Lower leg skin (tissue), 4 donors: Measurements from ENCODE around the gene UNC93B1. TPM values are rescaled to one million over a fixed set of nuclear protein-coding genes. Genes with fewer than 3 reads are reported as not detected.

Source experiments
- DNase-seq, 2 donors: peaks; one replicate each; pipeline ENCODE4 v3.0.0-alpha.2; 2019; ENCODE audit warnings: low spot score in 2 of 2
- H3K4me3 ChIP-seq: fragments of 200-600 bp; sonication (generic); 2 replicates; pipeline ENCODE4 v1.5.1; 2017; ENCODE audit warnings: mild to moderate bottlenecking, low read depth; ENCODE audit not compliant: poor library complexity, severe bottlenecking
- CTCF ChIP-seq, 3 donors: fragments of 450-650 bp; IDR thresholded peaks; one replicate each; pipeline ENCODE4 v1.5.1; 2016; ENCODE audit warnings: antibody characterized with exemption in 3 of 3, mild to moderate bottlenecking in 3 of 3, moderate library complexity in 2 of 3
- POLR2A ChIP-seq, 2 donors: fragments of 450-650 bp; IDR thresholded peaks; one replicate each; pipeline ENCODE4 v1.6.1; 2016 to 2017; ENCODE audit warnings: antibody characterized with exemption in 2 of 2, mild to moderate bottlenecking in 1 of 2, moderate library complexity in 1 of 2
- WGBS, 2 donors: methylation state at CpG; one replicate each; pipeline ENCODE4 v1.1.5; 2018; 5-methylcytosine and 5-hydroxymethylcytosine counted together
- intact Hi-C: fragments of 100-400 bp; cut with DNase I; formaldehyde crosslinking; loops from one replicate; pipeline ENCODE4 v1.15.0; 2023; ENCODE audit warnings: low total_unique reads
- total RNA-seq, 4 donors: library from RNA; depleted of rRNA; stranded (reverse); fragments of >200 nt; gene quantifications; one replicate each; pipeline ENCODE4 v1.1.0, GENCODE V29; 2016

Gene UNC93B1
- total RNA-seq, 4 donors from 2014 or later = 29.2 to 47.2 (median 44.3) TPM

- WGBS, 2 donors = 60 to 69% methylated on average over 22 to 29 of the region's 36 CpGs
- intact Hi-C loops = no loop called here
- TF ChIP-seq CTCF (IDR thresholded peaks at IDR 0.05) (no peak), POLR2A (IDR thresholded peaks at IDR 0.05) (no peak)
- no peak overlapping the region for H3K4me3 ChIP-seq
- no peak for DNase-seq
Measured at GRCh38 chr11:68043349-68044144, 39.6 kb upstream of the UNC93B1 start.

- 65 to 70% methylated on average over 6 of the region's 8 CpGs for WGBS, 2 donors
- no peak overlapping the region for H3K4me3 ChIP-seq
- no peak for DNase-seq
- intact Hi-C loops = no loop called here
- TF ChIP-seq POLR2A (IDR thresholded peaks at IDR 0.05) (no peak), CTCF (IDR thresholded peaks at IDR 0.05) (no peak)
Measured at GRCh38 chr11:68043029-68043348, 39.1 kb upstream of the UNC93B1 start.

- no peak for TF ChIP-seq CTCF (IDR thresholded peaks at IDR 0.05)
- TF ChIP-seq POLR2A (IDR thresholded peaks at IDR 0.05) = no peak
- intact Hi-C loops = no loop called here
- no peak overlapping the region for H3K4me3 ChIP-seq
- no peak for DNase-seq
- WGBS, 2 donors = 84 to 88% methylated on average over 3 to 15 of the region's 27 CpGs
Measured at GRCh38 chr11:68042219-68043028, 38.5 kb upstream of the UNC93B1 start.

- 87 to 88% methylated on average over 12 of the region's 12 CpGs for WGBS, 2 donors
- TF ChIP-seq CTCF (IDR thresholded peaks at IDR 0.05) (no peak), POLR2A (IDR thresholded peaks at IDR 0.05) (no peak)
- no peak for DNase-seq
- intact Hi-C loops = no loop called here
- no peak overlapping the region for H3K4me3 ChIP-seq
Measured at GRCh38 chr11:68041617-68042218, 37.8 kb upstream of the UNC93B1 start.

GRCh38 chr11:68040957-68041591 lies 37.2 kb upstream of the UNC93B1 start:
- TF ChIP-seq CTCF (IDR thresholded peaks at IDR 0.05) = no peak
- no peak for TF ChIP-seq POLR2A (IDR thresholded peaks at IDR 0.05)
- WGBS, 2 donors = 75 to 82% methylated on average over 14 to 22 of the region's 23 CpGs
- intact Hi-C loops = no loop called here
- no peak for DNase-seq
- no peak overlapping the region for H3K4me3 ChIP-seq
